H54 (cell line): ENCODE measurements around the gene CLBA1.
"Not testable (repeated sequence)": the region's sequence is repeated elsewhere in the genome, so short reads cannot be mapped to it uniquely, and the experiment has no call there.

Experiments
- DNase-seq: peaks from one replicate; pipeline ENCODE4 v3.0.0; 2011; ENCODE audit warnings: low spot score, mixed read lengths; ENCODE audit not compliant: insufficient read length
- FAIRE-seq: peaks from 3 replicates; lab custom pipeline; 2011; peaks lifted over from hg19 to GRCh38; lab: Jason Lieb, UNC
- POLR2A ChIP-seq: IDR thresholded peaks from 2 replicates; pipeline ENCODE4 v1.6.1; 2011; ENCODE audit warnings: low read depth, mild to moderate bottlenecking, low read length

CLBA1 gene

GRCh38 chr14:104945986-104946965, 39.3 kb upstream of the CLBA1 start:
- DNase-seq, FAIRE-seq: not testable (repeated sequence)

- FAIRE-seq, DNase-seq: not testable (repeated sequence)
These were observed 38.4 kb upstream of the CLBA1 start for GRCh38 chr14:104947201-104947600.

GRCh38 chr14:104947881-104948735, 37.5 kb upstream of the CLBA1 start:
- FAIRE-seq, DNase-seq: not testable (repeated sequence)

- no peak for TF ChIP-seq POLR2A
- no peak for FAIRE-seq
- no peak for DNase-seq
These were observed 36.9 kb upstream of the CLBA1 start for GRCh38 chr14:104948736-104949031.

DNA sequence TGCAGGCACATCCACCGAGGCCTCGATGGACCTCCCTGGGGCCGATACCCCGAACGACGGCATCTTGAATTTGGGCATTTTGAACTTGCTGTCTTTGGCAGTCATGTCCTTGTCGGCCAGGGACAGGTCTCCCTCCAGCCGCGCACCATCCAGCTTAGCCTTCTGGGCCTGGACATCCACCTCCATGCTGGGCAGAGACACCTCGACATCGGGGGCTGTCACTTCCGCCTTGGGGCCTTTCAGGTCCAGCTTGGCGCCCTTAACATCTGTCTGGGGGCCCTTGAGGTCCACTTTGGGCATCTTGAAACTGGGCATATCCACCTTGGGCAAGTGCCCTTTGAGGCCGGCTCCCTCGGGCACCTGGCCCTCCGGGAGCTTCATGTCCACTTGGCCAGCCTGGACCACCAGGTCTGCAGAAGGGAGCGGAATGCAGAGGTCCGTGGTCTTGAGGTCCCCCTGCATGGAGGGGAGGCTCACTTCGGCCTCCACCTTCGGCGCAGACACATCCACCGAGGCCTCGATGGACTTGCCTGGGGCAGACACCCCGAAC, 36.1 kb upstream of the CLBA1 start:
- DNase-seq, FAIRE-seq: not testable (repeated sequence)

GRCh38 chr14:104950021-104950420, 35.6 kb upstream of the CLBA1 start:
- TF ChIP-seq POLR2A, result no peak
- FAIRE-seq, result no peak
- DNase-seq, result no peak

GRCh38 chr14:104950701-104951100, 34.9 kb upstream of the CLBA1 start:
- not testable (repeated sequence) for DNase-seq, FAIRE-seq

DNA sequence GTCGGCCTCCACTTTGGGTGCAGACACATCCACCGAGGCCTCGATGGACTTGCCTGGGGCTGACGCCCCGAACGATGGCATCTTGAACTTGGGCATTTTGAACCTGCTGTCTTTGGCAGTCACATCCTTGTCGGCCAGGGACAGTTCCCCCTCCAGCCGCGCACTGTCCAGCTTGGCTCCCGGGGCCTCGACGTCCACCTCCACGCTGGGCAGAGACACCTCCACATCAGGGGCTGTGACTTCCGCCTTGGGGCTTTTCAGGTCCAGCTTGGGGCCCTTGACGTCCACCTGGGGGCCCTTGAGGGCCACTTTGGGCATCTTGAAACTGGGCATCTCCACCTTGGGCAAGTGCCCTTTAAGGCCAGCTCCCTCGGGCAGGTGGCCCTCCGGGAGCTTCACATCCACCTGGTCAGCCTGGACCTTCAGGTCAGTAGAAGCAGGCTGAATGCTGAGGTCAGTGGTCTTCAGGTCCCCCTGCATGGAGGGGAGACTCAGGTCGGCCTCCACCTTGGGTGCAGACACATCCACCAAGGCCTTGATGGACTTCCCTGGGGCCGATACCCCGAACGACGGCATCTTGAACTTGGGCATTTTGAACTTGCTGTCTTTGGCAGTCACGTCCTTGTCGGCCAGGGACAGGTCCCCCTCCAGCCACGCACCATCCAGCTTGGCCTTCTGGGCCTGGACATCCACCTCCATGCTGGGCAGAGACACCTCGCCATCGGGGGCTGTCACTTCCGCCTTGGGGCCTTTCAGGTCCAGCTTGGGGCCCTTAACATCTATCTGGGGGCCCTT, 33.5 kb upstream of the CLBA1 start:
- FAIRE-seq, result not testable (repeated sequence)

GRCh38 chr14:104953097-104953496, 32.5 kb upstream of the CLBA1 start:
- DNase-seq (no peak), FAIRE-seq (no peak)
- no peak for TF ChIP-seq POLR2A

More for the DNA sequence above, 33.5 kb upstream of the CLBA1 start:
- not testable (repeated sequence) for DNase-seq

DNA sequence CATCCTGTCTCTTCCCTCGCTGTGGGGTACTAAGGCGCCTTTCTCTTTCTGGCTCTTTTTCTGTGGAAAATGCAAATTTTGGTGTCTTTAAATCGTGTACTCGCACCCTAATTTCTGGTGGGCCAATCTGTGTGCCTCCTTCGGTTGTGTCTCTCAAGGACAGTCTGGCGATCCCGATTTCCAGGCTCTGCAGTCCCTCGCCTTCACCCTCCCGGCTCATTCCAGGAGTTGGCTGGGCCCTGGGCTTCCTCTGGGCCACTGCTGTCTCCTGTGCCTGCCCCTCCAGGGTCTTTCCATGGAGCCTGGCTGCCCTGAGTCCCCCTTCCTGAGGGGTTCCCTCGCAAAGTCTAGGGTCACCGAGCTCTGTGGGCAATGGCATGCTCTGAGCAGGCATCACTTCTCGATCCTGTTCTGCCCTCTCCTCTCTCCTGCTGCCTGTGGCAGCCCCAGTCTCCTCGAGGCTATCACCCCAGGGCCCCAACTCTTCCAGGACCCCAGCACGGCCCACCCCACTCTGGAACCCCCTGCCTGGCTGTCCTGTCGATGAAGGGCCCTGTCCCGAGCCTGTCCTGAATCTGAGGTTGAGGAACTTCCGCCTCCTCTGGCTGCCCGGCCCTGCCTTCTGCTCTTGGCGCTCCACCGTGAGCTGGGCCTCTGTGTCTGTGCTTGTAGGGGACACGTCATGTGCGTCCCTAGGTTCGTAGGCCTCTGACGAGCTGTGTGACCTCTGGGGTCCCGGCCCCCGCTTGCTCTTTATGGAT, 31.5 kb upstream of the CLBA1 start:
- no peak for TF ChIP-seq POLR2A
- DNase-seq (no peak), FAIRE-seq (no peak)

DNA sequence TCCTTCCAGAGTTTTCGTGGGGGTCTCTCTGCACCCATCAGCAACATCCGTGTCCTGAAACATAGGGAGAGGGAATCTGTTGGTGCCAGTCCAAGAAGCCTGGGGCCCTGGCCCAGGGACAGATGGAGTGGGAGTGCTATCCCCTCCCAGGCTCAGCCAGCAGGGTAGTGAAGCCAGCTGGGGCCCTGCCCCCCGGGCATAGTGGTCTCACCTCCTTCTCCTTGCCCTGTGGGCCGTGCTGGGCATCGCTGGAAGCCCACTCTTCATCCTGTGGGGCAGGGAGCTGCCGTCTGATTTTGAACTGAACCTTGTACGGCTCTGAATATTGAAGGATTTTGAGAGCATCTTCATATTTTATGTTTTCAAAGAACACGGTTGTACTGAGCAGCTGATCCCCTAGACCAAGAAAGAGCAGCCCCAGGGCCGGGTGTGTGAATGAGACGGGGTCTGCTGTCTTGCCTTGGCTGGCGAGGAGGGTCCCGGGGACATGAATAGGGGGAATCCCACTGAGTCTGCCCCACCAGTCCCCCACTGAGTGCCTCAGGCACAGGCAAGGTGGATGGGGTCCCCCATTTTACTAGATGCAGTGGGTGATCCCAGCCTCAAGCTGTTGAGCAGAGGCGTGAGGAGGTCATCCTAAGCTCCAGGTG, 30.7 kb upstream of the CLBA1 start:
- FAIRE-seq (no peak), DNase-seq (no peak)
- TF ChIP-seq POLR2A, result no peak

GRCh38 chr14:104955396-104955770, 30.2 kb upstream of the CLBA1 start:
- no peak for TF ChIP-seq POLR2A
- no peak for FAIRE-seq
- no peak for DNase-seq

DNA sequence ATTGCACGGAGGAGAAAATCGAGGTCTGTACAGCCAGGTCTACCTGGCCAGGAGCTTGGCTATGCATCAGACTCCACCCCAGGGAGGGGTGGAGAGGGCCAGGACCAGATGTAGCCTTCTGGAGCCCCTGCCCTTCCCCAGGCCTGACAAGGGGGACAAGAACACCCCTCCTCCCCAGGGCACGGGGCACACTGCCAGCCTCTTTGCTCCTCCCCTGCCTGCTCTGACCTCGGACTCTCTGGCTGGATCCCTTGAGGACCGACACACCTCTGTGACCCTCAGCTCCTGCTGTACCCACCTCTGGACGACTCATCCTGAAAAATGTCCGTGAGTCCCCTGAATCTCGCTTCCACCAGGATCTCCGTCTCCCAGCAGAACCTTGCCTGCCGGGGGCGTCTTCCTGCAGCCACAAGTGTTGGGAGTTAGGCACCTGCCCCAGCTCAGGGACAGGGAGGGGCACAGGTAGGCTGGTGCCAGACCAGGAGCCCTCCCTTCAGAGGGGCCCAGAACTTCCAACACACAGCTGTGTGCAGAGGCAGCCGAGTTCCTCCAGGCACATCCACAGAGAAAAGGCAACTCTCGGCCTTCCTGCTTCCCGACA, 29.2 kb upstream of the CLBA1 start:
- no peak for DNase-seq
- no peak for FAIRE-seq
- TF ChIP-seq POLR2A, result no peak
